HG03095 (cell line): ENCODE measurements around the gene CRYL1.

ENCODE experiments used
- ATAC-seq: cut with Tn5 transposase; IDR thresholded peaks from one replicate; pipeline ENCODE4 v1.9.1; 2021; ENCODE audit warnings: moderate library complexity; ENCODE audit not compliant: unreplicated experiment

Gene CRYL1

GRCh38 chr13:20402881-20403280 lies 122.8 kb downstream of the CRYL1 start:
- ATAC-seq, result no peak

- ATAC-seq, result no peak
These were observed 123.5 kb downstream of the CRYL1 start for GRCh38 chr13:20401931-20402856.

GRCh38 chr13:20401531-20401930 lies 124.1 kb downstream of the CRYL1 start:
- no peak for ATAC-seq

- no peak for ATAC-seq
These were observed 124.9 kb downstream of the CRYL1 start for GRCh38 chr13:20400774-20401173.

GRCh38 chr13:20399961-20400360 lies 125.7 kb downstream of the CRYL1 start:
- no peak for ATAC-seq

- no peak for ATAC-seq
These were observed 126.1 kb downstream of the CRYL1 start for GRCh38 chr13:20399515-20399914.

- ATAC-seq, result no peak
These were observed 127.2 kb downstream of the CRYL1 start for GRCh38 chr13:20398459-20398858.

- ATAC-seq, result no peak
These were observed 127.8 kb downstream of the CRYL1 start for GRCh38 chr13:20397896-20398295.

GRCh38 chr13:20395061-20395916 lies 130.4 kb downstream of the CRYL1 start:
- ATAC-seq, result no peak

- ATAC-seq, result no peak
These were observed 131.2 kb downstream of the CRYL1 start for GRCh38 chr13:20394506-20394905.

GRCh38 chr13:20394169-20394501 lies 131.5 kb downstream of the CRYL1 start:
- no peak for ATAC-seq

- ATAC-seq, result no peak
These were observed 132.1 kb downstream of the CRYL1 start for GRCh38 chr13:20393273-20394168.

- ATAC-seq, result no peak
These were observed 133.1 kb downstream of the CRYL1 start for GRCh38 chr13:20392530-20392929.

GRCh38 chr13:20391597-20392452 lies 133.8 kb downstream of the CRYL1 start:
- no peak for ATAC-seq

- no peak for ATAC-seq
These were observed 135.0 kb downstream of the CRYL1 start for GRCh38 chr13:20390526-20391175.

GRCh38 chr13:20389696-20390525 lies 135.7 kb downstream of the CRYL1 start:
- ATAC-seq, result no peak

- ATAC-seq, result no peak
These were observed 137.5 kb downstream of the CRYL1 start for GRCh38 chr13:20388184-20388583.

- ATAC-seq, result no peak
These were observed 138.2 kb downstream of the CRYL1 start for GRCh38 chr13:20387441-20387971.
